NB4 (cell line): Measurements from ENCODE around the gene GSTK1.

Experiments
- CTCF ChIP-seq: IDR thresholded peaks from one replicate; pipeline ENCODE4 v1.5.1; 2012; ENCODE audit warnings: low read depth, low read length
- MYC ChIP-seq: IDR thresholded peaks from 2 replicates; pipeline ENCODE4 v1.6.1; 2011; ENCODE audit warnings: low read depth, low read length
- POLR2A ChIP-seq: IDR thresholded peaks from 2 replicates; pipeline ENCODE4 v1.6.1; 2011; ENCODE audit warnings: mild to moderate bottlenecking; ENCODE audit not compliant: insufficient read length; ENCODE audit errors: extremely low read depth

- TF ChIP-seq CTCF (no peak), POLR2A (no peak), MYC (no peak)
Observed at GRCh38 chr7:143227806-143228205, 35.4 kb upstream of the GSTK1 start.
